B cell (primary cell): Measurements from ENCODE around the gene PPP1R12B. TPM values are rescaled to one million over a fixed set of nuclear protein-coding genes. Genes with fewer than 3 reads are reported as not detected.

ENCODE experiments used
- ATAC-seq: fragments of 200-7000 bp; cut with Tn5 transposase; one replicate; pipeline ENCODE4 v1.10.0; 2021; ENCODE audit warnings: low read depth, mild to moderate bottlenecking, moderate number of reproducible peaks, moderate library complexity
- CTCF ChIA-PET: fragments of 350-600 bp; sonication (Branson Sonifier 250); formaldehyde crosslinking; loops from one replicate; lab custom pipeline; 2021; ENCODE audit warnings: antibody characterized with exemption, inconsistent platforms; lab: Charles Lee
- POLR2A ChIA-PET: fragments of 350-600 bp; sonication (Branson Sonifier 250); formaldehyde crosslinking; loops from one replicate; lab custom pipeline; 2021; ENCODE audit warnings: antibody characterized with exemption; lab: Charles Lee
- DNase-seq: peaks from one replicate; pipeline ENCODE4 v3.0.0; 2013
- H2AFZ ChIP-seq: 2 replicates; pipeline ENCODE4 v1.6.1; 2012; ENCODE audit warnings: mild to moderate bottlenecking, low read depth, low read length; ENCODE audit not compliant: insufficient read depth, poor library complexity, severe bottlenecking
- H3K27ac ChIP-seq, 2 donors: 1 replicate in 1 of 2; 2 replicates in 1 of 2; pipeline ENCODE4 v1.5.1; 2012 to 2013; ENCODE audit warnings: low read length in 2 of 2, mild to moderate bottlenecking in 2 of 2, moderate library complexity in 1 of 2
- H3K27me3 ChIP-seq, 4 experiments: fragments of 200-600 bp in 1 of 4; sonication (generic) in 1 of 4; replicated peaks in 1 of 4; 1 replicate in 2 of 4; 2 replicates in 2 of 4; pipeline versions ENCODE4 v1.6.1 to v1.7.0; 2013 to 2016; ENCODE audit warnings: low read length in 3 of 4, mild to moderate bottlenecking in 2 of 4, mixed read lengths in 1 of 4, moderate library complexity in 1 of 4; ENCODE audit not compliant: insufficient read depth in 4 of 4, control insufficient read depth in 3 of 4; ENCODE audit errors: control extremely low read depth in 1 of 4
- H3K36me3 ChIP-seq, 2 experiments: replicated peaks in 1 of 2; 1 replicate in 1 of 2; 2 replicates in 1 of 2; pipeline versions ENCODE4 v1.6.1 to v1.7.1; 2013; ENCODE audit warnings: low read length in 1 of 2; ENCODE audit not compliant: insufficient read depth in 2 of 2, control insufficient read depth in 1 of 2; ENCODE audit errors: control extremely low read depth in 1 of 2, extremely low read depth in 1 of 2
- H3K4me1 ChIP-seq, 2 donors: fragments of 200-600 bp in 1 of 2; sonication (generic) in 1 of 2; 1 replicate in 1 of 2; 2 replicates in 1 of 2; pipeline versions ENCODE4 v1.5.1 to v1.6.1; 2013 to 2017; ENCODE audit warnings: low read length in 2 of 2; ENCODE audit not compliant: control insufficient read depth in 2 of 2, insufficient read depth in 2 of 2
- H3K4me2 ChIP-seq: replicated peaks from 2 replicates; pipeline ENCODE3; 2012; ENCODE audit warnings: mild to moderate bottlenecking, low read depth, low read length; ENCODE audit not compliant: poor library complexity, severe bottlenecking
- H3K4me3 ChIP-seq, 5 experiments: fragments of 200-600 bp in 1 of 5; sonication (generic) in 1 of 5; 1 replicate in 3 of 5; 2 replicates in 2 of 5; pipeline versions ENCODE4 v1.5.1 to v1.7.0; 2011 to 2016; ENCODE audit warnings: low read length in 4 of 5, mild to moderate bottlenecking in 4 of 5, low read depth in 2 of 5, control low read depth in 1 of 5, moderate library complexity in 1 of 5; ENCODE audit not compliant: insufficient read depth in 1 of 5; ENCODE audit errors: control extremely low read depth in 1 of 5, extremely low read depth in 1 of 5
- H3K79me2 ChIP-seq: fragments of 200-600 bp; sonication (generic); one replicate; pipeline ENCODE4 v1.6.0; 2016; ENCODE audit warnings: low read length; ENCODE audit not compliant: control insufficient read depth, insufficient read depth
- H3K9ac ChIP-seq: fragments of 200-600 bp; sonication (generic); 2 replicates; pipeline ENCODE4 v1.6.1; 2017; ENCODE audit warnings: mild to moderate bottlenecking, low read length, moderate library complexity
- H3K9me3 ChIP-seq, 3 donors: one replicate each; pipeline versions ENCODE4 v1.6.1 to v1.7.1; 2013; ENCODE audit warnings: low read length in 2 of 3; ENCODE audit not compliant: control insufficient read depth in 2 of 3, insufficient read depth in 1 of 3; ENCODE audit errors: control extremely low read depth in 1 of 3
- H4K20me1 ChIP-seq: 2 replicates; pipeline ENCODE4 v1.6.0; 2012; ENCODE audit warnings: mild to moderate bottlenecking, low read length; ENCODE audit not compliant: insufficient read depth, control insufficient read depth, poor library complexity, severe bottlenecking
- H3K27ac Mint-ChIP-seq: one replicate; pipeline ENCODE4 v1.8.0; 2021; ENCODE audit warnings: mixed read lengths
- H3K27me3 Mint-ChIP-seq: one replicate; pipeline ENCODE4 v1.8.0; 2021; ENCODE audit warnings: mixed read lengths
- H3K4me1 Mint-ChIP-seq: one replicate; pipeline ENCODE4 v1.8.0; 2021; ENCODE audit warnings: mixed read lengths
- H3K4me3 Mint-ChIP-seq: one replicate; pipeline ENCODE4 v1.8.0; 2021; ENCODE audit warnings: mixed read lengths
- H3K9me3 Mint-ChIP-seq: one replicate; pipeline ENCODE4 v1.8.0; 2022; ENCODE audit warnings: mixed read lengths; ENCODE audit not compliant: insufficient read depth
- CTCF ChIP-seq: fragments of 200-600 bp; IDR thresholded peaks from one replicate; pipeline ENCODE4 v1.8.0; 2022; ENCODE audit warnings: antibody characterized with exemption, mild to moderate bottlenecking
- EZH2 ChIP-seq: IDR thresholded peaks from 2 replicates; pipeline ENCODE4 v1.6.1; 2012; ENCODE audit warnings: borderline replicate concordance, low read depth, mild to moderate bottlenecking, moderate library complexity, low read length; ENCODE audit not compliant: insufficient read depth, poor library complexity, severe bottlenecking
- WGBS: methylation state at CpG from one replicate; pipeline ENCODE4 v1.1.5; 2013; ENCODE audit warnings: missing lambda C conversion rate; ENCODE audit not compliant: insufficient coverage; 5-methylcytosine and 5-hydroxymethylcytosine counted together
- intact Hi-C: fragments of 100-400 bp; cut with micrococcal nuclease; formaldehyde crosslinking; loops from one replicate; pipeline ENCODE4 v1.10.0; 2022
- polyA plus RNA-seq: library from polyadenylated mRNA; depleted of rRNA; stranded (reverse); fragments of >200 nt; gene quantifications from 2 replicates; pipeline ENCODE4 v1.2.3, GENCODE V29; 2012
- total RNA-seq, 2 donors: library from RNA; stranded (reverse); fragments of 120-200 nt in 1 of 2; gene quantifications; 1 replicate in 1 of 2; 2 replicates in 1 of 2; pipeline versions ENCODE4 v1.2.3 to v1.2.4, GENCODE V29; 2013 to 2022

The PPP1R12B gene
- total and polyA plus RNA-seq, 2 donors (not counting 1 experiment from before 2014, with no cell fraction given), result 7.1 to 49.6 TPM

GRCh38 chr1:202624088-202624780 lies 275.7 kb downstream of the PPP1R12B start:
- no peak for ATAC-seq
- peaks cover 27% of the 10 kb centered on the region for H3K27me3 Mint-ChIP-seq
- no peak overlapping the region for H2AFZ ChIP-seq

More at GRCh38 chr1:202624088-202624780, 275.7 kb downstream of the PPP1R12B start:
- WGBS, result 97% methylated on average over 6 of the region's 7 CpGs
- no peak overlapping the region for H3K27ac Mint-ChIP-seq
- TF ChIP-seq EZH2 (no peak), CTCF (no peak)
- intact Hi-C loops, result no loop called here
- peaks cover 28% of the 10 kb centered on the region for H3K4me1 Mint-ChIP-seq
- H3K4me3 Mint-ChIP-seq, result no peak overlapping the region
- Histone ChIP-seq H3K4me2 (no peak overlapping the region), H3K9me3 (no peaks in the 10 kb centered on the region), H4K20me1 (no peaks in the 10 kb centered on the region), H3K36me3 (no peaks in the 10 kb centered on the region), H3K27ac (no peak overlapping the region), H3K4me1 (peaks cover 45 to 50% of the 10 kb centered on the region in 2 donors), H3K4me3 (no peak overlapping the region), H3K27me3 (peaks cover 0 to 23% (median 0%) of the 10 kb centered on the region in 4 experiments), H3K79me2 (no peaks in the 10 kb centered on the region), H3K9ac (no peak overlapping the region)
- no peak for DNase-seq
- no peaks in the 10 kb centered on the region for H3K9me3 Mint-ChIP-seq
- ChIA-PET CTCF (no interaction called here), POLR2A (no interaction called here)
